Mesendoderm (in vitro differentiated cells): ENCODE results near the gene ADAM15.

Source experiments
- DNase-seq: peaks from one replicate; pipeline ENCODE4 v3.0.0; 2013
- H2AK5ac ChIP-seq: 2 replicates; pipeline ENCODE4 v1.6.1; 2013; ENCODE audit warnings: low read length, inconsistent platforms
- H2BK120ac ChIP-seq: 2 replicates; pipeline ENCODE4 v1.6.1; 2013; ENCODE audit warnings: low read depth, mild to moderate bottlenecking, low read length, moderate library complexity, mixed read lengths
- H2BK15ac ChIP-seq: replicated peaks from 2 replicates; pipeline ENCODE4 v1.6.1; 2013; ENCODE audit warnings: low read depth, mild to moderate bottlenecking, moderate library complexity
- H2BK5ac ChIP-seq: 2 replicates; pipeline ENCODE4 v1.6.1; 2013; ENCODE audit warnings: low read length, inconsistent platforms
- H3K18ac ChIP-seq: 2 replicates; pipeline ENCODE4 v1.6.1; 2013; ENCODE audit warnings: mild to moderate bottlenecking, low read length, mixed read lengths
- H3K23ac ChIP-seq: one replicate; pipeline ENCODE4 v1.6.1; 2013; ENCODE audit warnings: low read length
- H3K27ac ChIP-seq: 2 replicates; pipeline ENCODE4 v1.5.1; 2013; ENCODE audit warnings: low read depth, mild to moderate bottlenecking, inconsistent platforms, low read length, moderate library complexity
- H3K27me3 ChIP-seq: 2 replicates; pipeline ENCODE4 v1.6.1; 2013; ENCODE audit warnings: low read length, control low read depth, mild to moderate bottlenecking, inconsistent platforms; ENCODE audit not compliant: insufficient read depth, poor library complexity
- H3K36me3 ChIP-seq: 2 replicates; pipeline ENCODE4 v1.6.1; 2013; ENCODE audit warnings: low read length, inconsistent platforms; ENCODE audit not compliant: control insufficient read depth, insufficient read depth
- H3K4ac ChIP-seq: one replicate; pipeline ENCODE4 v1.6.1; 2013; ENCODE audit warnings: low read depth, mild to moderate bottlenecking, low read length, moderate library complexity
- H3K4me1 ChIP-seq: 2 replicates; pipeline ENCODE4 v1.6.1; 2013; ENCODE audit warnings: low read depth, low read length, inconsistent platforms; ENCODE audit not compliant: control insufficient read depth
- H3K4me2 ChIP-seq: 2 replicates; pipeline ENCODE4 v1.6.1; 2013; ENCODE audit warnings: low read length
- H3K4me3 ChIP-seq: 2 replicates; pipeline ENCODE4 v1.5.1; 2013; ENCODE audit warnings: mild to moderate bottlenecking, low read length
- H3K56ac ChIP-seq: one replicate; pipeline ENCODE4 v1.6.1; 2013; ENCODE audit warnings: low read length
- H3K79me1 ChIP-seq: 2 replicates; pipeline ENCODE4 v1.6.1; 2013; ENCODE audit warnings: low read length, inconsistent platforms
- H3K79me2 ChIP-seq: 2 replicates; pipeline ENCODE4 v1.6.1; 2013; ENCODE audit warnings: mild to moderate bottlenecking, low read length; ENCODE audit not compliant: control insufficient read depth, insufficient read depth
- H3K9ac ChIP-seq: 2 replicates; pipeline ENCODE4 v1.6.1; 2013; ENCODE audit warnings: low read length, inconsistent platforms
- H4K5ac ChIP-seq: one replicate; pipeline ENCODE4 v1.6.1; 2013; ENCODE audit warnings: low read length
- H4K8ac ChIP-seq: one replicate; pipeline ENCODE4 v1.6.1; 2013; ENCODE audit warnings: low read depth, mild to moderate bottlenecking, control low read depth, low read length, moderate library complexity
- WGBS: extraction: QIAGEN DNeasy Blood & Tissue Kit; methylation state at CpG from one replicate; pipeline ENCODE4 v1.1.7; 2013; ENCODE audit warnings: low lambda C conversion rate, missing lambda C conversion rate; ENCODE audit not compliant: insufficient coverage; ENCODE audit errors: extremely low coverage; 5-methylcytosine and 5-hydroxymethylcytosine counted together

Gene ADAM15

GRCh38 chr1:155007251-155007828 is 43.8 kb upstream of the ADAM15 start:
- H3K27ac ChIP-seq = no peak overlapping the region

DNA sequence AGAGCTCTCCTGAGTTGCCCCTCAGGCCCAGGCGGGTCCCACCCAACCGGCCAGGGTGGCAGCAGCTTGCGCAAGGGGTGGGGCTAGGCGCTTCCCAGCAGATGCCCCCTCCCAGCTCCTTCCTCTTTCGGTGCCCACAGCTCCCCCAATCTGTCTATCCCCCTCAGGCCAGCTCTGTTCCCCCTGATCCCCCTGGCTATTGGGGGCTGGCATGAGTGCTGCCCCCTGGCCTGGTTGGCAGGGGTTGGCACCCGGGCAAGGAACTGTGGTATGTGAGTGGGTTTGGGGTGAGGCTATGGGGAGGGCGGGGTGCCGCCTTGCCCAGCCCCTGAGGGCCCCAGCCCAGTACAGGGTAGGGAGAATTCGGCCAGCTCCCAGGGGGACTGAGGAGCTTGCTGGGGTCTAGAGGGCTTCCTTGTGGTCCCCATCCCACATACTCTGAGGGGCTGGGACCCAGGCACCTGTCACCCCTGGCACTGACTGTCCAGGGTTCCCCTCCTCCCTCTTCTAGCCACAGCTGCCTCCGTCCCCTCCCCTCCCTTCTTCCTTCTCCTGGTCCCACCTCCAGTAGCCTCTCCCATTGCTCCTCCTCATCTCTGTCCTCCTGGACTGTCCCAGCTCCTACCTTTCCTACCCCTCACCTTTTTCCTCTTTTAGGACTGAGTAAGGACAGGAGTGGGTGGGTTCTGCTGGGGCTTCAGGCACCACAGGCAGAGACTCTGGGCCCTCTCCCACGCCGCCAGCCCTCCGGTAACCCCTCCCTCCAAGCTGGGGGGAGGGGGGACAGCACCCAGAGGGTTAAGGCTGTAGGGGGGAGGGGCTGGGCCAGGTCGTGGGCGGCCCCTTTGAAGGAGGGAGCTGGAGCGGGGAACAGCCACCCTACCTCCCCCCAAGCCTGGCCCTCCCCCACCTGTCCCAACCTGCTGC is 42.8 kb upstream of the ADAM15 start:
- peaks cover 16% of the 10 kb centered on the region for H3K79me2 ChIP-seq

More at GRCh38 chr1:155007251-155007828, 43.8 kb upstream of the ADAM15 start:
- DNase-seq = no peak
- Histone ChIP-seq H3K9ac (no peak overlapping the region), H4K8ac (no peak overlapping the region), H3K79me2 (peaks cover 21% of the 10 kb centered on the region), H3K36me3 (no peaks in the 10 kb centered on the region), H3K79me1 (peaks cover 7% of the 10 kb centered on the region), H3K4me1 (peaks cover 19% of the 10 kb centered on the region), H3K23ac (no peak overlapping the region), H3K4ac (no peak overlapping the region), H2BK120ac (no peak overlapping the region), H4K5ac (no peak overlapping the region), H2AK5ac (no peak overlapping the region), H2BK15ac (no peak overlapping the region), H3K18ac (no peak overlapping the region), H2BK5ac (no peak overlapping the region), H3K4me3 (no peak overlapping the region), H3K4me2 (no peak overlapping the region), H3K56ac (no peak overlapping the region), H3K27me3 (no peaks in the 10 kb centered on the region)
- WGBS = no CpG with 5 or more reads among the region's 6 CpGs

GRCh38 chr1:155009221-155009711 is 41.9 kb upstream of the ADAM15 start:
- no peak overlapping the region for H3K18ac ChIP-seq
- no peak overlapping the region for H3K4me2 ChIP-seq
- peaks cover 24% of the 10 kb centered on the region for H3K4me1 ChIP-seq
- H3K79me2 ChIP-seq = peaks cover 13% of the 10 kb centered on the region
- H3K9ac ChIP-seq = peak overlapping the region; percentile 46
- H3K23ac ChIP-seq = no peak overlapping the region
- H3K36me3 ChIP-seq = no peaks in the 10 kb centered on the region
- H3K79me1 ChIP-seq = peaks cover 6% of the 10 kb centered on the region
- peak overlapping the region; percentile 83 for H3K56ac ChIP-seq
- DNase-seq = no peak
- no peak overlapping the region for H3K4me3 ChIP-seq
- no peak overlapping the region for H2BK120ac ChIP-seq
- H3K27ac ChIP-seq = no peak overlapping the region
- H3K4ac ChIP-seq = peak overlapping the region; percentile 10
- H4K5ac ChIP-seq = no peak overlapping the region
- no peak overlapping the region for H4K8ac ChIP-seq
- H2AK5ac ChIP-seq = no peak overlapping the region
- H3K27me3 ChIP-seq = no peaks in the 10 kb centered on the region
- no peak overlapping the region for H2BK15ac ChIP-seq
- no peak overlapping the region for H2BK5ac ChIP-seq
- no CpG with 5 or more reads among the region's 12 CpGs for WGBS

More for the DNA sequence above, 42.8 kb upstream of the ADAM15 start:
- no peak overlapping the region for H4K8ac ChIP-seq
- no peaks in the 10 kb centered on the region for H3K27me3 ChIP-seq
- H3K18ac ChIP-seq = no peak overlapping the region
- peaks cover 21% of the 10 kb centered on the region for H3K4me1 ChIP-seq
- no peak overlapping the region for H2AK5ac ChIP-seq
- H3K4me2 ChIP-seq = no peak overlapping the region
- no peak overlapping the region for H2BK5ac ChIP-seq
- H3K23ac ChIP-seq = peak overlapping the region; percentile 18
- no peak overlapping the region for H3K4me3 ChIP-seq
- no peaks in the 10 kb centered on the region for H3K36me3 ChIP-seq
- H3K4ac ChIP-seq = no peak overlapping the region
- no peak overlapping the region for H2BK120ac ChIP-seq
- no CpG with 5 or more reads among the region's 16 CpGs for WGBS
- H3K9ac ChIP-seq = peak overlapping the region; percentile 42
- DNase-seq = peak; percentile 38
- H4K5ac ChIP-seq = peak overlapping the region; percentile 35
- no peak overlapping the region for H2BK15ac ChIP-seq
- peak overlapping the region; percentile 83 for H3K56ac ChIP-seq
- peaks cover 7% of the 10 kb centered on the region for H3K79me1 ChIP-seq
- H3K27ac ChIP-seq = no peak overlapping the region

GRCh38 chr1:155009742-155010141 is 41.4 kb upstream of the ADAM15 start:
- Histone ChIP-seq H2BK120ac (no peak overlapping the region), H2AK5ac (no peak overlapping the region), H3K27me3 (no peaks in the 10 kb centered on the region), H4K8ac (no peak overlapping the region), H2BK5ac (no peak overlapping the region), H3K4ac (no peak overlapping the region), H3K4me2 (no peak overlapping the region), H3K4me3 (no peak overlapping the region), H3K18ac (no peak overlapping the region), H3K4me1 (peaks cover 19% of the 10 kb centered on the region), H3K9ac (no peak overlapping the region), H2BK15ac (no peak overlapping the region), H3K36me3 (no peaks in the 10 kb centered on the region), H4K5ac (no peak overlapping the region), H3K79me1 (peaks cover 2% of the 10 kb centered on the region), H3K79me2 (peaks cover 9% of the 10 kb centered on the region), H3K23ac (no peak overlapping the region), H3K27ac (no peak overlapping the region), H3K56ac (no peak overlapping the region)
- DNase-seq = no peak
- WGBS = no CpG with 5 or more reads among the region's 5 CpGs

- Histone ChIP-seq H3K56ac (no peak overlapping the region), H3K79me1 (peaks cover 2% of the 10 kb centered on the region), H3K23ac (no peak overlapping the region), H3K79me2 (peaks cover 5% of the 10 kb centered on the region), H4K8ac (no peak overlapping the region), H3K18ac (no peak overlapping the region), H2BK120ac (no peak overlapping the region), H3K36me3 (no peaks in the 10 kb centered on the region), H2AK5ac (no peak overlapping the region), H3K4me2 (no peak overlapping the region), H3K4ac (no peak overlapping the region), H3K4me1 (peaks cover 16% of the 10 kb centered on the region), H2BK5ac (no peak overlapping the region), H2BK15ac (no peak overlapping the region), H4K5ac (no peak overlapping the region), H3K27me3 (no peaks in the 10 kb centered on the region), H3K4me3 (no peak overlapping the region), H3K27ac (no peak overlapping the region), H3K9ac (no peak overlapping the region)
- DNase-seq = no peak
- no CpG with 5 or more reads among the region's 11 CpGs for WGBS
Measured at GRCh38 chr1:155010211-155010918, 40.8 kb upstream of the ADAM15 start.
